Left lung (tissue), 10 donors: ENCODE results near the gene CCDC57. TPM values are rescaled to one million over a fixed set of nuclear protein-coding genes. Genes with fewer than 3 reads are reported as not detected.

Experiments
- ATAC-seq: fragments of 200-7000 bp; cut with Tn5 transposase; one replicate; pipeline ENCODE4 v1.9.1; 2020; ENCODE audit warnings: moderate library complexity
- DNase-seq, 4 donors: peaks; one replicate each; pipeline ENCODE4 v3.0.0-alpha.2; 2013 to 2020
- H3K27ac ChIP-seq, 2 donors: fragments of 200-600 bp; sonication (generic) in 1 of 2; one replicate each; pipeline versions ENCODE4 v1.5.0 to v1.8.0; 2020 to 2021
- H3K27me3 ChIP-seq, 2 donors: fragments of 200-600 bp; sonication (generic) in 1 of 2; one replicate each; pipeline versions ENCODE4 v1.5.0 to v1.8.0; 2020 to 2021
- H3K36me3 ChIP-seq, 2 donors: fragments of 200-600 bp; sonication (generic) in 1 of 2; one replicate each; pipeline versions ENCODE4 v1.5.0 to v1.8.0; 2020 to 2021
- H3K4me1 ChIP-seq, 2 donors: fragments of 200-600 bp; one replicate each; pipeline ENCODE4 v1.8.0; 2021
- H3K4me3 ChIP-seq, 2 donors: fragments of 200-600 bp; sonication (generic) in 1 of 2; one replicate each; pipeline versions ENCODE4 v1.5.0 to v1.8.0; 2020 to 2021; ENCODE audit warnings: mild to moderate bottlenecking in 1 of 2
- H3K9me3 ChIP-seq, 2 donors: fragments of 200-600 bp; sonication (generic) in 1 of 2; one replicate each; pipeline versions ENCODE4 v1.5.0 to v1.8.0; 2020 to 2021
- intact Hi-C, 2 donors: fragments of 100-400 bp; cut with DNase I; formaldehyde crosslinking; loops; one replicate each; pipeline versions ENCODE4 v1.11.2 to v1.14.2; 2022
- polyA plus RNA-seq, 6 donors: library from polyadenylated mRNA; unstranded; fragments of 120-200 nt; gene quantifications; one replicate each; pipeline ENCODE4 v1.2.1, GENCODE V29; 2013; ENCODE audit not compliant: insufficient read length in 6 of 6
- total RNA-seq, 2 donors: library from RNA; stranded (reverse); fragmentation: NEBNext Ultra II Directional; extraction: Animal tissue kit (Norgen Biotek cat#: 25700); gene quantifications; one replicate each; pipeline ENCODE4 v1.2.1, GENCODE V29; 2021
- TF ChIP-seq, protein P1 (sequence below), 2 donors: fragments of 200-600 bp; sonication (generic) in 1 of 2; IDR thresholded peaks; one replicate each; pipeline versions ENCODE4 v1.5.0 to v1.8.0; 2021; ENCODE audit warnings: antibody characterized with exemption in 2 of 2
- donor health status: DM: no; HTN: yes; CAD: no.
- donor health status: DM: no; HTN: no; CAD: no.

CCDC57 gene
- total and polyA plus RNA-seq, 8 donors: 41.7 to 73.4 (median 59.8) TPM

DNA sequence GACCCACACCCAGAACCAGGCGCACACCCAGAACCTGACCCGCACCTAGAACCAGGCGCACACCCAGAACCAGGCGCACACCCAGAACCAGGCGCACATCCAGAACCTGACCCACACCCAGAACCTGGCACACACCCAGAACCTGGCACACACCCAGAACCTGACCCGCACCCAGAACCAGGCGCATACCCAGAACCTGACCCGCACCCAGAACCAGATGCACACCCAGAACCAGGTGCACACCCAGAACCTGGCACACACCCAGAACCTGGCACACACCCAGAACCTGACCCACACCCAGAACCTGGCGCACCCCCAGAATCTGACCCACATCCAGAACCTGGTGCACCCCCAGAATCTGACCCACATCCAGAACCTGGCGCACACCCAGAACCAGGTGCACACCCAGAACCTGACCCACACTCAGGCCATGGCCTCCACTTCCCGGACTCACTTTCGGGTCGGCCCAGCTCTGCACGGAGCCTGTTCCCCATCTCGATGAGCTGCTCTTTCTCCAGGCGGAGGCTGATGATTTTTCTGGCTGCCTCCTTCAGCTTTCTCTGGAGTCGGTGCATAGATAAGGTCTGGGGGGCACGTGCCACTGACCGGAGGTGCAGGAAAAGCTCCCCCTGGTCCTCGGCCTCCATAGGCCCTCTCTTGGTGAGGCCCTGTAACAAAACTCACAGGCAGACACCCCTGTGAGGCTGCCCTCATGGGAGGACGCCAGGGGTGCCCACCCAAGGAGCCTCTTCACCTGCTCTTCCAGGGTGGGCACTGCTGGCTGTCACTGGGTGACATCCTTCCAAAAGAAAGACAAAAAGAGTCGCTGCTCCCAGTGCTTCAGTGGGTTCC lies 61.3 kb downstream of the CCDC57 start:
- TF ChIP-seq, protein P1, sequence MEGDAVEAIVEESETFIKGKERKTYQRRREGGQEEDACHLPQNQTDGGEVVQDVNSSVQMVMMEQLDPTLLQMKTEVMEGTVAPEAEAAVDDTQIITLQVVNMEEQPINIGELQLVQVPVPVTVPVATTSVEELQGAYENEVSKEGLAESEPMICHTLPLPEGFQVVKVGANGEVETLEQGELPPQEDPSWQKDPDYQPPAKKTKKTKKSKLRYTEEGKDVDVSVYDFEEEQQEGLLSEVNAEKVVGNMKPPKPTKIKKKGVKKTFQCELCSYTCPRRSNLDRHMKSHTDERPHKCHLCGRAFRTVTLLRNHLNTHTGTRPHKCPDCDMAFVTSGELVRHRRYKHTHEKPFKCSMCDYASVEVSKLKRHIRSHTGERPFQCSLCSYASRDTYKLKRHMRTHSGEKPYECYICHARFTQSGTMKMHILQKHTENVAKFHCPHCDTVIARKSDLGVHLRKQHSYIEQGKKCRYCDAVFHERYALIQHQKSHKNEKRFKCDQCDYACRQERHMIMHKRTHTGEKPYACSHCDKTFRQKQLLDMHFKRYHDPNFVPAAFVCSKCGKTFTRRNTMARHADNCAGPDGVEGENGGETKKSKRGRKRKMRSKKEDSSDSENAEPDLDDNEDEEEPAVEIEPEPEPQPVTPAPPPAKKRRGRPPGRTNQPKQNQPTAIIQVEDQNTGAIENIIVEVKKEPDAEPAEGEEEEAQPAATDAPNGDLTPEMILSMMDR (IDR thresholded peaks at IDR 0.05): no peak
- H3K4me3 ChIP-seq: no peak overlapping the region
- intact Hi-C loops: no loop called here

DNA sequence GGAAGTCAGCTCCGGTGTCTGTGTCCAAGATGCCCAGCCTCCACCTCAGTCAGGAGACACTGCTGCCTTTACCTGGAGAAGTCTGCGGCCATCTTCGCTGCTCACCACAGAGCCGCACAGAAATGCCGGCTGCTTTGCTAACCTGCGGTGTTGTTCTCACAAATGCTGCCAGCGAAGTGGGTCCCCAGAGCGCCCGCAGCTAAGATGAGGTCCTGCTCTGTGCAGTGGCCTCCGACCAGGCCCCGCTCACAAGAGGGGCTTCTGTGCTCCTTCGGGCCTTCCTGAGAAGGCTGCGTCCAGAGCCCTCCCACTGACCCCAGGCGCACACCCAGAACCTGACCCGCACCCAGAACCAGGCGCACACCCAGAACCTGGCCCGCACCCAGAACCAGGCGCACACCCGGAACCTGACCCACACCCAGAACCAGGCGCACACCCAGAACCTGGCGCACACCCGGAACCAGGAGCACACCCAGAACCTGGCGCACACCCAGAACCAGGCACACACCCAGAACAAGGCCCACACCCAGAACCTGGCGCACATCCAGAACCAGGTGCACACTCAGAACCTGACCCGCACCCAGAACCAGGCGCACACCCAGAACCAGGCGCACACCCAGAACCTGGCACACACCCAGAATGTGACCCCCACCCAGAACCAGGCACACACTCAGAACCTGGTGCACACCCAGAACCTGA lies 63.1 kb downstream of the CCDC57 start:
- intact Hi-C loops: no loop called here
- DNase-seq: peak in 1 of 4 donors; percentile 66

More for the DNA sequence above, 61.3 kb downstream of the CCDC57 start:
- ATAC-seq: no peak
- no peaks in the 10 kb centered on the region for H3K9me3 ChIP-seq
- H3K27me3 ChIP-seq: no peaks in the 10 kb centered on the region
- peak overlapping the region in 1 of 2 donors; percentile 30 for H3K27ac ChIP-seq
- no peak for DNase-seq
- peaks cover 0 to 11% of the 10 kb centered on the region in 2 donors for H3K4me1 ChIP-seq
- H3K36me3 ChIP-seq: peaks cover 0 to 17% of the 10 kb centered on the region in 2 donors

DNA sequence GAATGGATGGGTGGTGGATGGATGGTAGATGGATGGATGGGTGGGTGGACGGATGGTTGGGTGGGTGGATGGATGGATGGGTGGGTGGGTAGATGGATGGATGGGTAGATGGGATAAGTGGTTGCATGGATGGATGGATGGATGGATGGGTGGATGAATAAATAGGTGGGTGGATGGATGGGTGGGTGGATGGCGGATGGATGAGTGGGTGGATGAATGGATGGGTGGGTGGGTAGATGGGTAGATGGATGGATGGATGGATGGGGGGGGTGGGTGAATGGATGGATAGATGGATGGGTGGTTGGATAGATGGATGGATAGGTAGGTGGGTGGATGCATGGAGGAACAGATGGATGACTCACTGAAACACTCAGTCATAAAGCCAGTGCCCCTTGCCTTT lies 63.6 kb downstream of the CCDC57 start:
- no peak overlapping the region for H3K27ac ChIP-seq
- intact Hi-C loops: no loop called here
- H3K9me3 ChIP-seq: no peaks in the 10 kb centered on the region
- DNase-seq: no peak
- peaks cover 0 to 11% of the 10 kb centered on the region in 2 donors for H3K4me1 ChIP-seq
- no peaks in the 10 kb centered on the region for H3K27me3 ChIP-seq
- peaks cover 0 to 6% of the 10 kb centered on the region in 2 donors for H3K36me3 ChIP-seq
- no peak overlapping the region for H3K4me3 ChIP-seq
- ATAC-seq: no peak
- TF ChIP-seq, protein P1 (IDR thresholded peaks at IDR 0.05): no peak

More for the DNA sequence above, 63.1 kb downstream of the CCDC57 start:
- TF ChIP-seq, protein P1 (IDR thresholded peaks at IDR 0.05): no peak
- Histone ChIP-seq H3K4me3 (no peak overlapping the region), H3K9me3 (no peaks in the 10 kb centered on the region), H3K4me1 (peaks cover 0 to 11% of the 10 kb centered on the region in 2 donors), H3K36me3 (peaks cover 0 to 6% of the 10 kb centered on the region in 2 donors), H3K27ac (no peak overlapping the region), H3K27me3 (no peaks in the 10 kb centered on the region)
- ATAC-seq: no peak

DNA sequence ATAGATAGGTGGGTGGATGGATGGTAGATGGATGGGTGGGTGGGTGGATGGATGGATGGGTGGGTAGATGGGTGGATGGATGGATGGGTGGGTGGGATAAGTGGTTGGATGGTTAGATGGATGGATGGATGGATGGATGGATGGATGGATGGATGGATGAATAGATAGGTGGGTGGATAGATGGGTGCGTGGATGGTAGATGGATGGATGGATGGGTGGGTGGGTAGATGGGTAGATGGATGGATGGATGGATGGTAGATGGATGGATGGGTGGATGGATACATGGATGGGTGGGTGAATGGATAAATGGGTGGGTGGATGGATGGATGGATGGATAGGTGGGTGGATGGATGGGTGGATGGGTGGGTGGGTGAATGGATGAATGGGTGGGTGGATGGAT lies 64.6 kb downstream of the CCDC57 start:
- intact Hi-C loops: no loop called here
- TF ChIP-seq, protein P1 (IDR thresholded peaks at IDR 0.05): no peak
- ATAC-seq (no peak), DNase-seq (no peak)
- Histone ChIP-seq H3K27me3 (no peaks in the 10 kb centered on the region), H3K4me3 (no peak overlapping the region), H3K9me3 (no peaks in the 10 kb centered on the region), H3K27ac (no peak overlapping the region), H3K36me3 (peaks cover 0 to 6% of the 10 kb centered on the region in 2 donors), H3K4me1 (peaks cover 0 to 3% of the 10 kb centered on the region in 2 donors)
